Mononuclear cell (primary cell): ENCODE data around the gene ITGBL1. TPM values are rescaled to one million over a fixed set of nuclear protein-coding genes. Genes with fewer than 3 reads are reported as not detected.

Experiments
- H3K27me3 ChIP-seq: 2 replicates; pipeline ENCODE4 v1.6.0; 2011; ENCODE audit warnings: low read length, control low read depth; ENCODE audit not compliant: insufficient read depth
- H3K4me1 ChIP-seq: 2 replicates; pipeline ENCODE4 v1.5.1; 2011; ENCODE audit warnings: mild to moderate bottlenecking, low read length, control low read depth; ENCODE audit not compliant: insufficient read depth
- H3K4me3 ChIP-seq: 2 replicates; pipeline ENCODE4 v1.5.1; 2011; ENCODE audit warnings: mild to moderate bottlenecking, low read length, moderate library complexity
- H3K9me3 ChIP-seq: 2 replicates; pipeline ENCODE4 v1.5.1; 2011; ENCODE audit warnings: low read depth, mild to moderate bottlenecking, control low read depth, low read length
- total RNA-seq: library from RNA; depleted of rRNA; stranded (reverse); fragments of >200 nt; gene quantifications from one replicate; pipeline ENCODE4 v1.2.3, GENCODE V29; 2012

ITGBL1 gene
- total RNA-seq, 1 donor: not detected

GRCh38 chr13:101695870-101696516, 243.5 kb downstream of the ITGBL1 start:
- H3K9me3 ChIP-seq: no peaks in the 10 kb centered on the region
- no peaks in the 10 kb centered on the region for H3K27me3 ChIP-seq
- H3K4me1 ChIP-seq: no peaks in the 10 kb centered on the region
- no peak overlapping the region for H3K4me3 ChIP-seq

DNA sequence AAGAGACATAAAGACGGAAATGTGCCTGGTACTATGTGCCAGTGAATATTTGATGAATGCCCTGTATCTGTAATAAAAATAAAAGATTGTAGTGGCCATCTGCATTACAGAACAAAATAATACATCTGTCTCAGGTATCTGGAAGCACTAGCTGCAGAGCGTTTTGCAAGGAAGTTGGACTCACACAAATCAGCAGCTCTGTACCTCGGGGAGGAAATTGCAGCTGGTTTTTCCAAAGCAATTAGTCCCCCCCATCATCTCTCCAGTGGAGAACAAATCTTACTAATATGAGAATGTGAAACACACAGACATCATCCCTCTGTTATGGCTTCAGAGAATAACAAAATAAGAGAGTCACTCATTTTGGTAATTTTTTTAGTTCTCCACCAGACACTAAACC, 245.3 kb downstream of the ITGBL1 start:
- Histone ChIP-seq H3K4me3 (no peak overlapping the region), H3K9me3 (no peaks in the 10 kb centered on the region), H3K27me3 (no peaks in the 10 kb centered on the region), H3K4me1 (no peaks in the 10 kb centered on the region)

- no peaks in the 10 kb centered on the region for H3K27me3 ChIP-seq
- no peaks in the 10 kb centered on the region for H3K4me1 ChIP-seq
- H3K9me3 ChIP-seq: no peaks in the 10 kb centered on the region
- no peak overlapping the region for H3K4me3 ChIP-seq
These were observed 245.9 kb downstream of the ITGBL1 start for GRCh38 chr13:101698400-101698799.

- Histone ChIP-seq H3K9me3 (no peaks in the 10 kb centered on the region), H3K4me1 (no peaks in the 10 kb centered on the region), H3K27me3 (no peaks in the 10 kb centered on the region), H3K4me3 (no peak overlapping the region)
These were observed 248.1 kb downstream of the ITGBL1 start for GRCh38 chr13:101700598-101700997.

DNA sequence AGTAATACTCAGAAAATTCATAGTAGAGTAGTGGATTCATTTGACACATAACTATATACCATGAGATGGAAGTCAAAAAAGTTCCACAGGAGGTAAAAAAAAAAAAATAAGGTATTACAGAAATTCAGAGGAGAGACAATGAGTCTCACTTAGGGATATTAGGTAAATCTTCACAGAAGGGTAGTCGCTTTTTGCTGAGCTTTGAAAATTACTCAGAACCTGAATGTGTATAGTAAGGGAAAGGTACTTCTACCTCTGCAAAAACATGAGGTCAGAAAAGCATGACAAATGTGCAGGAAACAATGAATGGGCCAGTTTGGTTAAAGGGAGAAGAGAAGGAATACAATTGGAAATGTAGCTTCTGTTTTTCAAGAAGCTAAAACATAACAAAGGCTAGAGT, 250.6 kb downstream of the ITGBL1 start:
- no peaks in the 10 kb centered on the region for H3K27me3 ChIP-seq
- no peak overlapping the region for H3K4me3 ChIP-seq
- no peaks in the 10 kb centered on the region for H3K9me3 ChIP-seq
- H3K4me1 ChIP-seq: peaks cover 10% of the 10 kb centered on the region

GRCh38 chr13:101703838-101704237, 251.4 kb downstream of the ITGBL1 start:
- Histone ChIP-seq H3K27me3 (no peaks in the 10 kb centered on the region), H3K4me3 (no peak overlapping the region), H3K9me3 (no peaks in the 10 kb centered on the region), H3K4me1 (peaks cover 10% of the 10 kb centered on the region)

DNA sequence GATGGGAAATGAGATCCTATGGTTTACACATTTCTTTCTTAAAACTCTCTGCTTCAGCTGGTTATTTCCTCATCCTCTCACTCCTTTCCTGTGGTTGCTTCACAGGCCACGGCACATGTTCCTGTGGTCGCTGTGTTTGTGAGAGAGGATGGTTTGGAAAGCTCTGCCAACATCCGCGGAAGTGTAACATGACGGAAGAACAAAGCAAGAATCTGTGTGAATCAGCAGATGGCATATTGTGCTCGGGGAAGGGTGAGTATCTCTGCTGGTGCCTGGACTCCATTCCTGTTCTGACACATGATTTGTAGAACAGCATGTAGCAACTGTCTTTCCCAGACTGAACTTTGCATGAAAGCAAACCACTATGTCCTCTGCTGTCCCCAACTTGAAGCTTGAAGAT, 254.2 kb downstream of the ITGBL1 start:
- Histone ChIP-seq H3K4me3 (no peak overlapping the region), H3K9me3 (no peaks in the 10 kb centered on the region), H3K4me1 (peaks cover 10% of the 10 kb centered on the region), H3K27me3 (no peaks in the 10 kb centered on the region)

- Histone ChIP-seq H3K4me1 (peaks cover 10% of the 10 kb centered on the region), H3K4me3 (no peak overlapping the region), H3K27me3 (no peaks in the 10 kb centered on the region), H3K9me3 (no peaks in the 10 kb centered on the region)
These were observed 255.2 kb downstream of the ITGBL1 start for GRCh38 chr13:101707659-101708058.

- Histone ChIP-seq H3K4me1 (peaks cover 10% of the 10 kb centered on the region), H3K27me3 (no peaks in the 10 kb centered on the region), H3K9me3 (no peaks in the 10 kb centered on the region), H3K4me3 (no peak overlapping the region)
These were observed 255.6 kb downstream of the ITGBL1 start for GRCh38 chr13:101708115-101708514.

GRCh38 chr13:101709952-101710351, 257.5 kb downstream of the ITGBL1 start:
- H3K4me1 ChIP-seq: peaks cover 10% of the 10 kb centered on the region
- no peak overlapping the region for H3K4me3 ChIP-seq
- no peaks in the 10 kb centered on the region for H3K27me3 ChIP-seq
- no peaks in the 10 kb centered on the region for H3K9me3 ChIP-seq

- Histone ChIP-seq H3K27me3 (no peaks in the 10 kb centered on the region), H3K4me1 (peaks cover 10% of the 10 kb centered on the region), H3K4me3 (no peak overlapping the region), H3K9me3 (no peaks in the 10 kb centered on the region)
These were observed 259.0 kb downstream of the ITGBL1 start for GRCh38 chr13:101711307-101712025.

GRCh38 chr13:101712026-101712348, 259.5 kb downstream of the ITGBL1 start:
- Histone ChIP-seq H3K27me3 (no peaks in the 10 kb centered on the region), H3K4me3 (no peak overlapping the region), H3K4me1 (peaks cover 5% of the 10 kb centered on the region), H3K9me3 (no peaks in the 10 kb centered on the region)

DNA sequence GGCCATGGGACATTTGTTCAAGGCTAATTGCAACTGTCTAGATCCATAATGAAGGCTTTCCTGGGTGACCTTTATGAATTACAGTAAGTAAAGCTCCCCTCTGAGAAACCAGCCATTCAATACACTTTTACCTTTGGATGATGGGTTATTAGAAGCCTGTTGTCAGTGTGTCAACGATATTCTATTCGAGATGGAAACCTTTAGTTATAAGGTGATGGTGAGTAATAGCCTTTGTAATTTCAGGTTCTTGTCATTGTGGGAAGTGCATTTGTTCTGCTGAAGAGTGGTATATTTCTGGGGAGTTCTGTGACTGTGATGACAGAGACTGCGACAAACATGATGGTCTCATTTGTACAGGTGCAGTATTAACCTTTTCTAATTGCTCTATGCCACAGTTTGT, 261.7 kb downstream of the ITGBL1 start:
- Histone ChIP-seq H3K9me3 (no peaks in the 10 kb centered on the region), H3K4me3 (no peak overlapping the region), H3K4me1 (no peaks in the 10 kb centered on the region), H3K27me3 (no peaks in the 10 kb centered on the region)

GRCh38 chr13:101717353-101717752, 264.9 kb downstream of the ITGBL1 start:
- H3K9me3 ChIP-seq: no peaks in the 10 kb centered on the region
- H3K4me3 ChIP-seq: no peak overlapping the region
- no peaks in the 10 kb centered on the region for H3K4me1 ChIP-seq
- H3K27me3 ChIP-seq: no peaks in the 10 kb centered on the region

- H3K9me3 ChIP-seq: no peaks in the 10 kb centered on the region
- H3K4me1 ChIP-seq: no peaks in the 10 kb centered on the region
- no peaks in the 10 kb centered on the region for H3K27me3 ChIP-seq
- H3K4me3 ChIP-seq: no peak overlapping the region
These were observed 266.0 kb downstream of the ITGBL1 start for GRCh38 chr13:101718496-101718895.

GRCh38 chr13:101726681-101727080, 274.2 kb downstream of the ITGBL1 start:
- Histone ChIP-seq H3K9me3 (no peaks in the 10 kb centered on the region), H3K27me3 (no peaks in the 10 kb centered on the region), H3K4me1 (no peaks in the 10 kb centered on the region), H3K4me3 (no peak overlapping the region)
